H1 (cell line): Measurements from ENCODE around the gene CCDC107.

ENCODE experiments used
- KDM5A ChIP-seq: fragments of 200-600 bp; IDR thresholded peaks from 2 replicates; pipeline ENCODE4 v1.7.1; 2012; ENCODE audit warnings: mild to moderate bottlenecking, low read length, inconsistent platforms, mixed read lengths
- POLR2A ChIP-seq, 2 experiments: IDR thresholded peaks; 1 replicate in 1 of 2; 2 replicates in 1 of 2; pipeline ENCODE4 v1.6.1; 2011; ENCODE audit warnings: low read depth in 2 of 2, low read length in 2 of 2, mild to moderate bottlenecking in 2 of 2; ENCODE audit errors: control extremely low read depth in 1 of 2
- POLR2AphosphoS5 ChIP-seq: IDR thresholded peaks from 2 replicates; pipeline ENCODE4 v1.6.1; 2011; ENCODE audit warnings: low read depth, low read length
- SP1 ChIP-seq: IDR thresholded peaks from 2 replicates; pipeline ENCODE4 v1.6.1; 2011; ENCODE audit warnings: low read depth, low read length
- ZNF274 ChIP-seq: IDR thresholded peaks from 2 replicates; pipeline ENCODE4 v1.7.0; 2012; ENCODE audit warnings: low read length, borderline replicate concordance; ENCODE audit errors: extremely low read depth
- TF ChIP-seq, protein P1 (sequence below), 3 experiments: IDR thresholded peaks; 1 replicate in 2 of 3; 2 replicates in 1 of 3; pipeline versions ENCODE4 v1.5.1 to v1.6.1; 2011; ENCODE audit warnings: low read length in 3 of 3, mild to moderate bottlenecking in 3 of 3, inconsistent platforms in 2 of 3, low read depth in 1 of 3, moderate library complexity in 1 of 3; ENCODE audit not compliant: insufficient read depth in 1 of 3; ENCODE audit errors: control extremely low read depth in 1 of 3
- TF ChIP-seq, protein P2 (sequence below): IDR thresholded peaks from 2 replicates; pipeline ENCODE4 v1.6.1; 2012; ENCODE audit warnings: low read length, inconsistent platforms
- TF ChIP-seq, protein P3 (sequence below): IDR thresholded peaks from 2 replicates; pipeline ENCODE4 v1.6.1; 2012; ENCODE audit warnings: inconsistent platforms

DNA sequence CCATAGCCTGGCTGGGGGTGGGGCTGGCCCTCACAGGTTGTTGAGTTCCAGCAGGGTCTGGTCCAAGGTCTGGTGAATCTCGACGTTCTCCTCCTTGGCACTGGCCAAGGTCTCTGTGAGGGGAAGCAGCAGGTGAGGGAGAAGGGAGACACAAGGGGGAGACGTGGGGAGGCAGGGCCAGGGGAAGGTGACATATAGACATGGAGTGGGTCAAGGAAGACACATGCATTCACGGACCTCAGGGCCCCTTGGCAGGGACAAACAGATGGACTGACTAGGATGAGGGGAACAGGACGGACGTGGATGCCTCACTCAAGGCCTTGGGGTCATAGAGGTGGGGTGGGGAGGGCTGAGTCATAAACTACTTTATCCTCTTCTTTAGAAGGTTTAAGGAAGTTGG, 24.0 kb downstream of the CCDC107 start:
- TF ChIP-seq POLR2AphosphoS5 (peak; percentile 68; the same call in 1 of the 2 replicates), POLR2A (IDR thresholded peaks at IDR 0.05; ENCODE audit: control extremely low read depth in 1 of 2, low read depth in 2 of 2, low read length in 2 of 2) (no peak), SP1 (no peak), ZNF274 (no peak), KDM5A (no peak)
- TF ChIP-seq, protein P1, sequence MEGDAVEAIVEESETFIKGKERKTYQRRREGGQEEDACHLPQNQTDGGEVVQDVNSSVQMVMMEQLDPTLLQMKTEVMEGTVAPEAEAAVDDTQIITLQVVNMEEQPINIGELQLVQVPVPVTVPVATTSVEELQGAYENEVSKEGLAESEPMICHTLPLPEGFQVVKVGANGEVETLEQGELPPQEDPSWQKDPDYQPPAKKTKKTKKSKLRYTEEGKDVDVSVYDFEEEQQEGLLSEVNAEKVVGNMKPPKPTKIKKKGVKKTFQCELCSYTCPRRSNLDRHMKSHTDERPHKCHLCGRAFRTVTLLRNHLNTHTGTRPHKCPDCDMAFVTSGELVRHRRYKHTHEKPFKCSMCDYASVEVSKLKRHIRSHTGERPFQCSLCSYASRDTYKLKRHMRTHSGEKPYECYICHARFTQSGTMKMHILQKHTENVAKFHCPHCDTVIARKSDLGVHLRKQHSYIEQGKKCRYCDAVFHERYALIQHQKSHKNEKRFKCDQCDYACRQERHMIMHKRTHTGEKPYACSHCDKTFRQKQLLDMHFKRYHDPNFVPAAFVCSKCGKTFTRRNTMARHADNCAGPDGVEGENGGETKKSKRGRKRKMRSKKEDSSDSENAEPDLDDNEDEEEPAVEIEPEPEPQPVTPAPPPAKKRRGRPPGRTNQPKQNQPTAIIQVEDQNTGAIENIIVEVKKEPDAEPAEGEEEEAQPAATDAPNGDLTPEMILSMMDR (IDR thresholded peaks at IDR 0.05; ENCODE audit: control extremely low read depth in 1 of 3, insufficient read depth in 1 of 3, low read depth in 1 of 3, low read length in 3 of 3): no peak
- TF ChIP-seq, protein P2, sequence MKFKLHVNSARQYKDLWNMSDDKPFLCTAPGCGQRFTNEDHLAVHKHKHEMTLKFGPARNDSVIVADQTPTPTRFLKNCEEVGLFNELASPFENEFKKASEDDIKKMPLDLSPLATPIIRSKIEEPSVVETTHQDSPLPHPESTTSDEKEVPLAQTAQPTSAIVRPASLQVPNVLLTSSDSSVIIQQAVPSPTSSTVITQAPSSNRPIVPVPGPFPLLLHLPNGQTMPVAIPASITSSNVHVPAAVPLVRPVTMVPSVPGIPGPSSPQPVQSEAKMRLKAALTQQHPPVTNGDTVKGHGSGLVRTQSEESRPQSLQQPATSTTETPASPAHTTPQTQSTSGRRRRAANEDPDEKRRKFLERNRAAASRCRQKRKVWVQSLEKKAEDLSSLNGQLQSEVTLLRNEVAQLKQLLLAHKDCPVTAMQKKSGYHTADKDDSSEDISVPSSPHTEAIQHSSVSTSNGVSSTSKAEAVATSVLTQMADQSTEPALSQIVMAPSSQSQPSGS: no peak
- TF ChIP-seq, protein P3, sequence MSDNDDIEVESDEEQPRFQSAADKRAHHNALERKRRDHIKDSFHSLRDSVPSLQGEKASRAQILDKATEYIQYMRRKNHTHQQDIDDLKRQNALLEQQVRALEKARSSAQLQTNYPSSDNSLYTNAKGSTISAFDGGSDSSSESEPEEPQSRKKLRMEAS: no peak
